Stomach smooth muscle (tissue), 2 donors: ENCODE data around the gene GNL1.
"Not testable (repeated sequence)": the region's sequence is repeated elsewhere in the genome, so short reads cannot be mapped to it uniquely, and the experiment has no call there.

Experiments used
- H3K27ac ChIP-seq: one replicate; pipeline ENCODE4 v1.7.0; 2013; ENCODE audit warnings: mild to moderate bottlenecking, low read length, inconsistent platforms
- H3K27me3 ChIP-seq, 2 donors: one replicate each; pipeline ENCODE4 v1.7.0; 2013; ENCODE audit warnings: low read length in 2 of 2; ENCODE audit not compliant: insufficient read depth in 2 of 2, control insufficient read depth in 1 of 2
- H3K36me3 ChIP-seq, 2 donors: one replicate each; pipeline ENCODE4 v1.7.0; 2013; ENCODE audit warnings: low read length in 2 of 2; ENCODE audit not compliant: control insufficient read depth in 2 of 2, insufficient read depth in 2 of 2
- H3K4me1 ChIP-seq: one replicate; pipeline ENCODE4 v1.7.0; 2013; ENCODE audit warnings: low read length; ENCODE audit not compliant: control insufficient read depth, insufficient read depth
- H3K4me3 ChIP-seq, 2 donors: one replicate each; pipeline ENCODE4 v1.7.0; 2013; ENCODE audit warnings: low read length in 2 of 2
- H3K9ac ChIP-seq, 2 donors: one replicate each; pipeline ENCODE4 v1.7.0; 2013; ENCODE audit warnings: low read length in 2 of 2, mild to moderate bottlenecking in 1 of 2
- H3K9me3 ChIP-seq, 2 donors: one replicate each; pipeline ENCODE4 v1.7.0; 2013; ENCODE audit warnings: low read length in 2 of 2; ENCODE audit not compliant: control insufficient read depth in 2 of 2
- donor health status: healthy.
- donor health status: Pancreatic carcinoma.

Gene GNL1

GRCh38 chr6:30529349-30529875 is 26.9 kb downstream of the GNL1 start:
- H3K27ac ChIP-seq, H3K27me3 ChIP-seq, H3K36me3 ChIP-seq, H3K9ac ChIP-seq, H3K4me1 ChIP-seq, H3K9me3 ChIP-seq, H3K4me3 ChIP-seq: not testable (repeated sequence)

- H3K4me3 ChIP-seq, H3K27ac ChIP-seq, H3K9me3 ChIP-seq, H3K4me1 ChIP-seq, H3K27me3 ChIP-seq, H3K9ac ChIP-seq, H3K36me3 ChIP-seq: not testable (repeated sequence)
Measured at GRCh38 chr6:30526444-30526843, 29.8 kb downstream of the GNL1 start.

- H3K9me3 ChIP-seq, H3K4me1 ChIP-seq, H3K4me3 ChIP-seq, H3K36me3 ChIP-seq, H3K9ac ChIP-seq, H3K27ac ChIP-seq, H3K27me3 ChIP-seq: not testable (repeated sequence)
Measured at GRCh38 chr6:30521952-30522351, 34.3 kb downstream of the GNL1 start.

GRCh38 chr6:30521082-30521481 is 35.2 kb downstream of the GNL1 start:
- H3K36me3 ChIP-seq, H3K27ac ChIP-seq, H3K4me3 ChIP-seq, H3K9ac ChIP-seq, H3K4me1 ChIP-seq, H3K9me3 ChIP-seq, H3K27me3 ChIP-seq: not testable (repeated sequence)

- no peak overlapping the region for H3K27ac ChIP-seq
- no peak overlapping the region for H3K9ac ChIP-seq
- H3K27me3 ChIP-seq, result peaks cover 0 to 2% of the 10 kb centered on the region in 2 donors
- peaks cover 3% of the 10 kb centered on the region for H3K4me1 ChIP-seq
- no peaks in the 10 kb centered on the region for H3K9me3 ChIP-seq
- no peaks in the 10 kb centered on the region for H3K36me3 ChIP-seq
- H3K4me3 ChIP-seq, result no peak overlapping the region
Measured at GRCh38 chr6:30520522-30520921, 35.8 kb downstream of the GNL1 start.

- not testable (repeated sequence) for H3K4me3 ChIP-seq, H3K27me3 ChIP-seq, H3K9me3 ChIP-seq, H3K4me1 ChIP-seq, H3K27ac ChIP-seq, H3K36me3 ChIP-seq, H3K9ac ChIP-seq
Measured at GRCh38 chr6:30518505-30519145, 37.7 kb downstream of the GNL1 start.

GRCh38 chr6:30517767-30518504 is 38.4 kb downstream of the GNL1 start:
- not testable (repeated sequence) for H3K27ac ChIP-seq, H3K4me3 ChIP-seq, H3K9me3 ChIP-seq, H3K27me3 ChIP-seq, H3K4me1 ChIP-seq, H3K9ac ChIP-seq, H3K36me3 ChIP-seq

GRCh38 chr6:30516754-30517076 is 39.6 kb downstream of the GNL1 start:
- Histone ChIP-seq H3K27ac (peak overlapping the region; percentile 64), H3K4me3 (peak overlapping the region; percentile 64 to 73)
- not testable (repeated sequence) for H3K36me3 ChIP-seq, H3K4me1 ChIP-seq, H3K27me3 ChIP-seq, H3K9me3 ChIP-seq, H3K9ac ChIP-seq

GRCh38 chr6:30515944-30516753 is 40.1 kb downstream of the GNL1 start:
- Histone ChIP-seq H3K27ac (peak overlapping the region; percentile 64), H3K4me1 (peaks cover 3% of the 10 kb centered on the region), H3K36me3 (no peaks in the 10 kb centered on the region), H3K4me3 (peak overlapping the region; percentile 64 to 73), H3K9me3 (no peaks in the 10 kb centered on the region), H3K9ac (peak overlapping the region; percentile 62 to 76), H3K27me3 (peaks cover 0 to 2% of the 10 kb centered on the region in 2 donors)

GRCh38 chr6:30515106-30515505 is 41.2 kb downstream of the GNL1 start:
- H3K36me3 ChIP-seq, result no peaks in the 10 kb centered on the region
- no peaks in the 10 kb centered on the region for H3K9me3 ChIP-seq
- H3K27me3 ChIP-seq, result peaks cover 0 to 2% of the 10 kb centered on the region in 2 donors
- no peak overlapping the region for H3K27ac ChIP-seq
- peaks cover 3% of the 10 kb centered on the region for H3K4me1 ChIP-seq
- H3K4me3 ChIP-seq, result no peak overlapping the region
- no peak overlapping the region for H3K9ac ChIP-seq
